ENCODE measurements around the gene A3GALT2. TPM values are rescaled to one million over a fixed set of nuclear protein-coding genes. Genes with fewer than 3 reads are reported as not detected.
A peak's percentile ranks its signal among the peaks of the same experiment; 100 is the strongest.

Gene A3GALT2
- polyA plus RNA-seq, 1 donor: not detected

DNA sequence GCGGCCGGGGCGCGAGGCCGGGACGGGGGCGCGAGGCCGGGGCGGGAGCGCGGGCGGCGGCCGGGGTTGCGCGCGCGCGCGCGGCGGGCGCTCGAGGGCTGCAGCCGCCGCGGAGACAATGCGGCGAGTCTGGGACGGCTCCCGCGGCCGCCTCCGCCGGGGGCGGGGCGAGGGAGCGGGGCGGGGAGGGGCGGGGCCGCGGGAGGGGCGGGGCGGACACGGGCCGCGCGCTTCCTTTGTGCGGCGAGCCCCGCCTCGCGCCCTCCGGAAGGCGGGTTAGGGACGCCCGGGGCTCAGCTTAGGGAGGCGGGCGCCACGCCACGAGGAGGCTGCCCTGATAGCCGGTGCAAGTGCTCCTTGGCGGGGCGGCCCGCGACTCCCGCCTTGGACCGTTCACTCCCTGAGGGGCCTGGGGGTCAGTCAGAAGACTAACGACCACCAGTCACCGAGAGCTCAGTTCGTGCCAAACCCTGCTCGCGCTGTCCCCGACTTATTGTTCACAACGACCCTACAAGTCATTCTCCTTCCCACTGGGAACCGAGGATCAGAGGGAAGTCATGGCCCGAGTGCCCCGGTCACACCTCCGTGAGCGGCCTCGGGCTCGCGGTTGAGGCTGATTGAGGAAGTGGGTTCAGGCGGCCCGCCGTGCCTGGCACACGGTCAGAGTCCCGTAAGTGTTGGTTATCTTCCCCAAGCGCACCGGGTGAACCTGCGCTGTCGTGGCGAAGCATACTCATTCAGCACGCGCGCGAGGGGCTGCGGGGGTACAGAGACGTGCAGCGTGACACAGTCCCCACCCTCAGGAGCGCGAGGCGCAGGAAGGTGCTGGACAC is 29.1 kb upstream of the A3GALT2 start:
- DNase-seq: peak; percentile 87

- no peak for DNase-seq
These were observed 28.3 kb upstream of the A3GALT2 start for GRCh38 chr1:33349081-33349759.

DNA sequence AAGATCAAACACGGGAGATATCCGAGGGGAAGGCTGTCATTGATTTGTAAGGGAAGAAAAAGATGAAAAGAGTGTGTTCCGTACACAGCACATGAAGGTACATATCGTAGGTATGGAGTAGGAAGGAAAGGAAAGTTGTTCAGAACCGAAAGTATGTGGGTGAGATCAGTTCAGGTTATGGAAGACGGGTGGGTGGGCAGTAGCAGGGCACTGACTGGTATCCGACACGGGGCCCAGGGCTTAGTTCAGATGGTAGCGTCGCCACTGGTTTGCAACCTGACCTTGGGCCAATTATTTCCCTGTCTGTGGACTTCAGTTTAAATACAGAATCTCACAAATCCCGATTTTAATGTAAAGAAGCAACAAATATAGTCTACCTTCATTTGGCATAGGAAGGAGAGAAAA is 27.8 kb upstream of the A3GALT2 start:
- no peak for DNase-seq

- DNase-seq: no peak
These were observed 27.3 kb upstream of the A3GALT2 start for GRCh38 chr1:33348194-33348593.

DNA sequence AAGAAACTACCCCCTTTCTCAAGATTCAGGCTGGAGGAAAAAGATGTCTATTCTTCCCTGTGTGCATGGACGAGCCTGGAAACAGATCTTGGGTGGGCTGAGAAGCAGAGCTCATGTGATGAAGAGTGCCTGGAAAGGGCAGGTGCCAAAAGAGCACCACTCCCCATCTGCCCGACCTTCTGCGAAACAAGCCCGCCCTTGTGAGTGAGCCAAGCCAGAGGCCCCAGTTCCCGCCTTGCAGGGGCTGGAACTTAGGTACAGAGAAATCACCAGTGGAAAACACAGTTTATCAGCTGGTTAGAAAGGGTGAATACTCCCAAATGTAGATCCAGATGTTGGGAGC is 26.7 kb upstream of the A3GALT2 start:
- no peak for DNase-seq

GRCh38 chr1:33346927-33347649 is 26.2 kb upstream of the A3GALT2 start:
- DNase-seq: no peak

- no peak for DNase-seq
These were observed 25.6 kb upstream of the A3GALT2 start for GRCh38 chr1:33346533-33346926.

DNA sequence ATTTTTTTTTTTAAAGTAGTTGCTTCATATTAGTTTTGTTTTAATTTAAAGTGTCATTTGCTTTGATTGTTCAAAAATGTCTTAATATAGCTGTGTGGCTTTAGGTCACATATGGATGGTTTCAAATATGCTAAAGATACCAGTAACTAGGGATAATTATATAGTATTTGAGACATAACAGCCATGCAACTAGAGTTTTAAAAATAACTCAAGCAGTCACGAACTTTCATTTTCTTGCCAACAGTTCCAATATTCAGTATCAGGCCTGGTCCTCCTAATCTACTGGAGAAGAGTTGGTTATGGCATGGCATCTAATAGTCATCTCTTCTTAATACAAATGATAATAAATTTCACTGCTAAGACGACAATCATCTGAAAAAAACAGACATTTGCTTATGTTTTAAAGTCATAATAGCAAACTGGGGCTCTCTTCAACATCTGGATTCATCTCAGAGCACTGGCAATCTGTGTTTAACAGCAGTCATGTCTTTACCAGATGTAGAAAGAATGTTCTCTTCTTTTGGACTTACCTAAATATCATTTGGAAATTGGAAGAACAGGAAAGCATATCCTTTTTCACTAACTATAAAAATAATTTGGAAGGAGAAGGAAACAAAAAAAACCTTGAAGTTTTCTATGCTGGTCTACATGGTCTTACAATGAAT is 24.1 kb upstream of the A3GALT2 start:
- DNase-seq: no peak

GRCh38 chr1:33343539-33343938 is 22.6 kb upstream of the A3GALT2 start:
- no peak for DNase-seq

- DNase-seq: peak; percentile 76
These were observed 21.3 kb upstream of the A3GALT2 start for GRCh38 chr1:33342041-33342723.

- DNase-seq: no peak
These were observed 20.3 kb upstream of the A3GALT2 start for GRCh38 chr1:33341190-33341589.

- DNase-seq: no peak
These were observed 18.5 kb upstream of the A3GALT2 start for GRCh38 chr1:33339413-33339812.

DNA sequence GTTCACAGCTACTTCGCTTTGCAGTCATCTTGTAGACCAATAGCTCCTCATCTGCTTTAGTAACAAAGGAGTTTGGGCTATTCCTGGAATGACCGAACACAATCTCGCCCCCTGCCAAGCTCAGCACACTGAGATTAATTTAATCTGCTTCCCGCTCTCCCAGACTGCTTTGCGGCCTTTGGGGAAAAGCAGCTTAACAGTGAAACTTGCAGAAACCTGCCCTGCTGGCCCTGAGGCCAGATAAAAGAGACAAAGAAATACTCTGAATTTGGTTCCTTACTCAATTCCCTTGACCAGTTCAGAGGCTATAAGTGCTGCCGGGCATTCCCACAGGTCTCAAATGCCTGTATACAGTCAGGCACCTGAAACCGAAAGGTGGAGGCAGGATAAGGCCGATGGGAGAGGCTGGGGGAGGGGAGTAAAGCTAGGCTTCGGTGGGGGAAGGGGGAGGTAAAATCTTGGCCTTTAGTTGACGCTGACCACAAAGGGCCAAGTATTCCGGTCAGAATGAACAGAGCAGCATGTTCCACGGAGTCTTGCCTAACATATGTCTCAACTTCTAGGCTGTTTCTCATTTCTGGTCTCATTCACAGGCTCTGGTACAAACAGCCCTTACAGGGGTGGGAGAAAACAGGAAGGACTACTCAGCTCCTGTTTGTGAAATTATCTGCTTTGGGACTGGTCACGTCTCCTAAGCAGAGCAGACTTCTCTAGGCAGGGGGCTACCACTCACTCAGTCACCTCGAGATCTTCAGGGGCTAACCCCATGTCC is 17.7 kb upstream of the A3GALT2 start:
- DNase-seq: no peak

DNA sequence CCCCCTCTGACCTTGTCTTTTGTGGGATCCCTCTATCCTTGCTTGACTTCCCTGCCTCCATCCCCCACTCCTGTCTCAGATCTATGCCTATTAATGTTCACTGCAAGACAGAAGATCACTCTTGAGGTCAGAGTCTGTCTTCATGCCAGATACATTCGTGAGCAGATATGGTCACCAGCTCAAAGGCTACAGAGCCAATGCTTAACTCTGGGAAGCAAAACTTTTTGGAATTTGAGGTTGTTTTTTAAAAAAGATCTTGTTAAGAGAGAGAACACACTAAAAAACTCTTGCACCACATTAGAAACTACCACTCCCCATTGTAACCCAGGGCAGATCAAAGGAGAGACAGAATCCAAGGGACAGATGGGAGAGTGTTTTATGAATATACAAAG is 17.1 kb upstream of the A3GALT2 start:
- no peak for DNase-seq

- no peak for DNase-seq
These were observed 16.5 kb upstream of the A3GALT2 start for GRCh38 chr1:33337441-33337840.

DNA sequence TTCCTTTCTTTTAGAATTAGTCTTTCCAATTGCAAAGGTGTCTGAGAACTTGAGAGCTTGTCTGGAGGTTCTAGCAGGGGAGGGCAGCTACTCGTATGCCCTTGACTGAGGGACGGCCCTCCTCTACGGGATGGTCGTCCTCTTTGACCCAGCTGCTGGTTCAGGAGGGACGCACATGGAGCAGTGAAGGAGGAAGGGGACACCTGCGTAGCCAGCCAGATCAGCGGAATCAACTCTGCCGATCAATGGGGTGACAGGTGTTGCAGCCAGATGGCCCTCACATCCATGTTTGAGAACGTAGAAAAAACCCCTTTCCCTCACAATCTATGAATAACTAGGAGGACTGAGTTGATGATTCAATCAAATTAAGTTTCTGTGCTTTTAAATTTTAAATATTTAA is 15.7 kb upstream of the A3GALT2 start:
- no peak for DNase-seq

DNA sequence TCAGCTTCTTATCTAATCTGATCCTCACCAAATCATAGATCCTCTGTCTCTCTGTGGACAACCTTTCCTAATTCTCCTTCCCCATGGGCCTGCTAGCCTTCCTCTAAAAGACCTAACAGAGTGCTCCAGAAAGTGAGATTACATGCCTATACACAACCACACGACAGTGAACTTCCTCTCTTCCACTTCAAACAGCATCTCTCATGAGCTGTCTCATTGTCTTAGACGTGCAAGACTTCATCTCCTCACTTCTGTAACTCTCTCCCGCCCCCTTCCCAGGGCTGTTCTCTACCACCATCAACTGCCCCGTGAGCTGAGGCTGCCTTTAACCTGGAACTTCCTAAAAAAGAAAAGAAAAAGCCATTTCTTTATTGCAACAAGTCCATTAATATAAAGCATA is 14.1 kb upstream of the A3GALT2 start:
- no peak for DNase-seq

- no peak for DNase-seq
These were observed 13.2 kb upstream of the A3GALT2 start for GRCh38 chr1:33334081-33334552.

- DNase-seq: no peak
These were observed 12.0 kb upstream of the A3GALT2 start for GRCh38 chr1:33332881-33333280.

DNA sequence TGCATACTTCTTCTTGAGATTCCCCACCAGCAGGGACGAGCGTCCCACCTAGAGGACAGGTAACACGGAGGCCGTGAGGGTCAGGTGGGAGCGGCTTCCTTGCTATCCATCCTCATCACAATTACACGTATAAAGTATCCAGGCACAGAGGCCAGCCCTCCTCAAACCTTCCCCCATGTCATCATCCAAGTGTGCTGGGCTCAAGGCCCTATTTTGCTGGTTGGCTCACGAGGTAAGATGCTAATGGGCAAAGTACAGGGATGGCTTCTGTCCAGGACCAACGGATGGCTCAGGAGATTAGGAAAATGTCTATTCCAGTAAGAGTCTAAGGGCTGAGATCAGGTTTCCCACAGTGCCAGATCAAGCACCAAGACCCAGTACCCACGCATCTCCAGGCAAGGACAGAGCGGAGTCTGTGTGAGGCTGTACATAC is 11.5 kb upstream of the A3GALT2 start:
- no peak for DNase-seq

All from hindlimb muscle (tissue), 1 donor.